Activated CD4-positive, alpha-beta T cell treated with anti-CD3 and anti-CD28 coated beads, Interleukin-2, amount 50 U/mL, for 1 hour (primary cell): Measurements from ENCODE around the gene ACOX2.

Experiments
- DNase-seq: peaks from one replicate; pipeline ENCODE4 v3.0.0-alpha.2; 2020

Gene ACOX2

GRCh38 chr3:58470363-58471024 lies 66.5 kb downstream of the ACOX2 start:
- no peak for DNase-seq

GRCh38 chr3:58469096-58469495 lies 67.9 kb downstream of the ACOX2 start:
- no peak for DNase-seq

- DNase-seq, result no peak
Observed at GRCh38 chr3:58466899-58467563, 70.0 kb downstream of the ACOX2 start.

DNA sequence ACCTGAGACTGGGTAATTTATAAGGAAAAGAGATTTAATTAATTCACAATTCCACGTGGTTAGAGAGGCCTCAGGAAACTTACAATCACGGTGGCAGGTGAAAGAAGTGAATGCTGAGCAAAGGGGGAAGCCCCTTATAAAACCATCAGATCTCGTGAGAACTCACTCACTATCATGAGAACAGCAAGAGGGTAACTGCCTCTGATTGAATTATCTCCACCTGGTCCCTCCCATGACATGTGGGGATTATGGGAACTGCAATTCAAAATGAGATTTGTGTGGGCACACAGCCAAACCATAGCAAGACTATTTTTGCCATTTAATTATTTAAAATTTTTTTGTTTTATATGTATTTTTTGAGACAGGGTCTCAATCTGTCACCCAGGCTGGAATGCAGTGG lies 72.1 kb downstream of the ACOX2 start:
- DNase-seq, result no peak

- DNase-seq, result no peak
Observed at GRCh38 chr3:58463942-58464271, 73.1 kb downstream of the ACOX2 start.

GRCh38 chr3:58463181-58463941 lies 73.6 kb downstream of the ACOX2 start:
- DNase-seq, result peak; percentile 55

DNA sequence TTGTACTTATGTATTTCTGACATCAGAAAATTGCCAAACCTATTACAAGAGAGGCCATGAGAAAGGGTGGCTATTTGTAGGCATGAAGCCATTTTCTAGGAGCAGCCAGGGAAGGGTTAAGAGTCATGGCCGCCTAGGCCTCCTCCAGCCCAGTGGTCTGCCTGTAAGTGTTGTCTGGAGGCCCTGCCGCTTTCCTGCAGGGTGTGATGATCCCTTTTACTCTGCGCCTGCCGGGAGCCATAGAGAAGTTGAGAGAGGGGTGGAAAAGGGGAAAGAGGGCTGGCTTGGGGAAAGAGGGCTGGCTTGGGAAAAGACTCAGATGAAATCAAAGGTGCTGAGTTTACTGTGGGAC lies 74.2 kb downstream of the ACOX2 start:
- DNase-seq, result no peak

GRCh38 chr3:58459160-58459559 lies 77.8 kb downstream of the ACOX2 start:
- no peak for DNase-seq
